Thymus (tissue), 11 donors: ENCODE measurements around the gene EIF2AK2. TPM values are rescaled to one million over a fixed set of nuclear protein-coding genes. Genes with fewer than 3 reads are reported as not detected.

Source experiments
- DNase-seq, 9 donors: peaks; one replicate each; pipeline ENCODE4 v3.0.0-alpha.2; 2013; ENCODE audit warnings: low spot score in 9 of 9, low read depth in 6 of 9, missing footprints in 1 of 9
- H3K27ac ChIP-seq, 2 donors: one replicate each; pipeline ENCODE4 v1.5.1; 2013; ENCODE audit warnings: control low read depth in 1 of 2, low read depth in 1 of 2, low read length in 1 of 2, mild to moderate bottlenecking in 1 of 2, moderate library complexity in 1 of 2
- H3K27me3 ChIP-seq, 2 donors: one replicate each; pipeline ENCODE4 v1.5.1; 2013; ENCODE audit warnings: low read length in 1 of 2; ENCODE audit not compliant: control insufficient read depth in 2 of 2, insufficient read depth in 1 of 2
- H3K36me3 ChIP-seq, 2 donors: one replicate each; pipeline ENCODE4 v1.5.1; 2013; ENCODE audit warnings: low read length in 1 of 2, mild to moderate bottlenecking in 1 of 2, moderate library complexity in 1 of 2; ENCODE audit not compliant: control insufficient read depth in 2 of 2, insufficient read depth in 2 of 2
- H3K4me1 ChIP-seq, 2 donors: one replicate each; pipeline ENCODE4 v1.5.1; 2013; ENCODE audit warnings: low read length in 2 of 2; ENCODE audit not compliant: control insufficient read depth in 2 of 2, insufficient read depth in 2 of 2
- H3K4me3 ChIP-seq, 2 donors: one replicate each; pipeline ENCODE4 v1.5.1; 2013; ENCODE audit warnings: low read length in 2 of 2, control low read depth in 1 of 2, mild to moderate bottlenecking in 1 of 2
- H3K9me3 ChIP-seq, 2 donors: one replicate each; pipeline ENCODE4 v1.5.1; 2013; ENCODE audit warnings: low read length in 1 of 2, mild to moderate bottlenecking in 1 of 2; ENCODE audit not compliant: control insufficient read depth in 2 of 2, insufficient read depth in 1 of 2
- whole genome bisulfite sequencing: extraction: QIAGEN DNeasy Blood & Tissue Kit; methylation state at CpG from one replicate; pipeline ENCODE4 v1.1.7; 2013; 5-methylcytosine and 5-hydroxymethylcytosine counted together
- polyA plus RNA-seq: library from polyadenylated mRNA; stranded (reverse); fragments of 200-250 nt; gene quantifications from one replicate; pipeline ENCODE4 v1.2.3, GENCODE V29; 2013
- total RNA-seq: library from RNA; stranded (reverse); fragments of 120-200 nt; gene quantifications from one replicate; pipeline ENCODE4 v1.2.4, GENCODE V29; 2013
- donor health status: healthy.

Gene EIF2AK2
- total and polyA plus RNA-seq, 2 donors = 9.6 to 19.9 TPM

DNA sequence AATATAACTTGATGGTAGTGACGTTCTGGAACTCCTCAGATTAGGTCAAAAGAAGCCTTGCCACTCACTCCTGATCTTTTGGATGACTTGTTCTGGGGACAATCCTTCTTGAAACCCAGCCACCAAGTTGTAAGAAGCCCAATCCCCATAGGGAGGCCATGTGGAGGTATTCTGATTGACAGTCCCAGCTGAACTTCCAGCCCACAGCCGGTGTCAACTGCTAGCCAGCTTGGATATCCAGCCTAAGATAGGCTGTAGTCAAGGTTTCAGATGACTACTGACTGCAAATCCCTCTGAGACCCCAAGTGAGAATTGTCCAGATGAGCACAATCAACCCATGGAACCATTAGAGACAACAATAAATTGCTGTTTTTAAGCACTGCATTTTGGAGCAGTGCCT is 31.4 kb downstream of the EIF2AK2 start:
- 100% methylated on average over 2 of the region's 2 CpGs for WGBS
- Histone ChIP-seq H3K36me3 (peaks cover 52 to 73% of the 10 kb centered on the region in 2 donors), H3K9me3 (no peaks in the 10 kb centered on the region), H3K4me1 (no peaks in the 10 kb centered on the region), H3K27ac (no peak overlapping the region), H3K4me3 (no peak overlapping the region), H3K27me3 (no peaks in the 10 kb centered on the region)
- DNase-seq = no peak

DNA sequence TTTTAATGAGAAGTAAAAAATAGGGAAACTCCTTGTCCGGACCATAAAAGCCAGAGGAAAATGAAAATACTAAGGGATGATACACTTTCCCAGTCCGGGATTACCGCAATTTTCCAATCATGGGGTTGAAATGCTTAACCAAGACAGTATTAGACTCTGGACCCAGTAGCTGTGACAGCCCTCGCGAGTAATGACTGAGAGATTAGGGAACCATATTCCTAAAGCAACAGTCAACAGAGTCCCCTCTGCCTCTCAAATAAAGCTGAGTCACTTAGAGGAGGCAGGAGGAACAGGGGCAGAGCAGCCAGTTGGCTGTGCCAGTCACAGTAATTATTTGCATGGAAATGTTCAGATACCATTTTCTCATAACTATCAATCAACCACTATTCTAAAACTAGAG is 37.6 kb downstream of the EIF2AK2 start:
- Histone ChIP-seq H3K4me1 (no peaks in the 10 kb centered on the region), H3K9me3 (no peaks in the 10 kb centered on the region), H3K27ac (no peak overlapping the region), H3K36me3 (peaks cover 41 to 60% of the 10 kb centered on the region in 2 donors), H3K27me3 (no peaks in the 10 kb centered on the region), H3K4me3 (no peak overlapping the region)
- WGBS = 98% methylated on average over 5 of the region's 5 CpGs
- no peak for DNase-seq

DNA sequence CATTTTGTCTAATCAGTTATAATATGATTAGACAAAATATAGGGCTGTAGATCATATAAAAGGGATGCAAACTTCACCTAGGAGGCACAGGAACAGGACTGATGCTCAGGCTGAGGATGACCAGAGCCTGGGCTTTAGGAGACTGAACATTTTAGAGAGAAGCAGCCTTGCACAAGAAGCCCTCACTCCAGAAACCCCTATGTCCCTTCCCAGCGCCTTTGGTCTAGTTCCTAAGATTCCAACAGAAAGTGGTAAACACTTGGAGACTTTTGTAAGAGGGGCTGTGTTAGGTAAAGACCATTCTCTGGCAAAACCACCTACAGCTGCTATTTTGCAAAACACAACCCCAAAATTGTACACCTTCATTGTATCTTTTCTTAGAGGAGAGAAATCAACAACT is 39.2 kb downstream of the EIF2AK2 start:
- Histone ChIP-seq H3K27ac (no peak overlapping the region), H3K27me3 (no peaks in the 10 kb centered on the region), H3K4me1 (no peaks in the 10 kb centered on the region), H3K9me3 (no peaks in the 10 kb centered on the region), H3K36me3 (peaks cover 38 to 49% of the 10 kb centered on the region in 2 donors), H3K4me3 (no peak overlapping the region)
- WGBS = 98% methylated on average over 1 of the region's 1 CpG
- no peak for DNase-seq

DNA sequence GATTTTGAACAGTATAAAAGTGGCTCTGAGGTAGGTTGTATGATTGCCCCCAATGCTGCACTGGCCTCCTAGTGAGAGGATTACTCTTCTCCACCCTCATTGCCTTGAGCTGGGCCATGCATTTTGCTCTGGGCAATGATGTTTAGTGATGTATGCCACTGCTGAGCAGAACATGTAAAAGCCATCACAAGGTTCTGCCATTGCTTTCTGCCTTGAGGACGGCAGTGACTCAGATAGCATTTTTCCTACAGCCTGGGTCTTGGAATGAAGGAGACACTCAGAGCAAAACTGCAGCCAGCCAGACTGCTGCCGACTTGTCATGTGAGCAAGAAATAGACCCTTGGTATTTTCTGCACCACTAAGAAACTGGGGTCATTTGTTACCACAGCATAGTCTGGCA is 44.8 kb downstream of the EIF2AK2 start:
- DNase-seq = no peak
- Histone ChIP-seq H3K27ac (no peak overlapping the region), H3K36me3 (peaks cover 20 to 50% of the 10 kb centered on the region in 2 donors), H3K4me3 (no peak overlapping the region), H3K27me3 (no peaks in the 10 kb centered on the region), H3K9me3 (no peaks in the 10 kb centered on the region), H3K4me1 (no peaks in the 10 kb centered on the region)
- 78% methylated on average over 2 of the region's 2 CpGs for whole genome bisulfite sequencing

DNA sequence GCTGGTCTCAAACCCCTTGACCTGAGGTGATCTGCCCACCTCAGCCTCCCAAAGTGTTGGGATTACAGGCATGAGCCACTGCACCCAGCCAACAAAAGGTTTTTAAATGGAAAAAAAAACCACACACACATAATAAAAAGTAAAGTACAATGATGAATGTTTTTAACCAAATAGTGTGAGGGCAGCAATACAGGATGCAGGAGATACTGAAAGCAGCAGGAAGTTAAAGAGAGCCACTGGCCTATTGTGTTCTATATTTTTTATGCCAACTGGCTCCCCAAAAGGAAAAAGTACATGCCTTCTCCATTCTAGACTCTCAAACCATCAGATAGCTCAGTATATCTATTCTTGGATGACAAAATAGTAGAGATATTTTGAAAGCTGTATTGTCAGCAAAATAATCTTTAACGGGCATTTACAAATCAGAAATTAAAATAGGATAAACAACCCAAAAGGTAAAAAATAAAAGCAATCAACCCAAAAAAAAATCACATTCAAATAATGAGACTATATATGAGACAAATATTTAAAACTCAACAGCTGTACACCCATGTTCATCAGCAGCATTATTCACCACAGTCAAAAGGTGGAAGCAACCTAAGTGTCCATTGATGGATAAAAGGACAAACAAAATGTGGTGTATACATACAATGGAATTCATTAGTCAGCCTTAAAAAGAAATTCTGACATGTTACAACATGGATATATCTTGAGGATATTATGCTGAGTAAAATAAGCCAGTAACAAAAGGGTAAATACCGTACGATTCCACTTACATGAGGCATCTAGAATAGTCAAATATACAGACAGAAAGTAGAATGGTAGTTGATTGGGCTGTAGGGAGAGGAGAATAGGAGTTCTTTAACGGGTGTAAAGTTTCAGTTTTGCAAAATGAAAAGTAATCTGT is 46.2 kb downstream of the EIF2AK2 start:
- no peak for DNase-seq
- Histone ChIP-seq H3K4me1 (no peaks in the 10 kb centered on the region), H3K9me3 (no peaks in the 10 kb centered on the region), H3K27ac (no peak overlapping the region), H3K4me3 (no peak overlapping the region), H3K27me3 (no peaks in the 10 kb centered on the region), H3K36me3 (peaks cover 8 to 48% of the 10 kb centered on the region in 2 donors)
- WGBS = 96% methylated on average over 4 of the region's 4 CpGs

DNA sequence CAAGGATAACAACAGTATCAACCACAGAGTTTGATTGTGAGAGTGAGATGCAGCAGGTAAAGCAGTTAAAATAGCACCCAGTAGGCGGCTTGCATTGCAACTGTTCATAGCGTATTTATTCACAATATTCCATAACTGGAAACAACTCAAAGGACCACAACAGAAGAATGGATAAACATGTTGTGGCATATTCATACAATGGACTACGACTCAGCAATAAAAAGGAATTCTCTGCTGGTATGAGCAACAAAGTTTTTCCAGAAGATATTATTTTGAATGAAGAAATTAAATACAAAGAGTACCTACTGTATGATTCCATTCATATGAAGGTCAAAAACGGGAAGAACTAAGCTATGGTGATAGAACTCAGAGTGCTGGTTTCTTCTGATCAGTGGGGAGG is 47.3 kb downstream of the EIF2AK2 start:
- Histone ChIP-seq H3K9me3 (no peaks in the 10 kb centered on the region), H3K4me1 (no peaks in the 10 kb centered on the region), H3K27me3 (no peaks in the 10 kb centered on the region), H3K36me3 (peaks cover 8 to 49% of the 10 kb centered on the region in 2 donors), H3K4me3 (no peak overlapping the region), H3K27ac (no peak overlapping the region)
- DNase-seq = no peak
- 97% methylated on average over 4 of the region's 4 CpGs for WGBS

DNA sequence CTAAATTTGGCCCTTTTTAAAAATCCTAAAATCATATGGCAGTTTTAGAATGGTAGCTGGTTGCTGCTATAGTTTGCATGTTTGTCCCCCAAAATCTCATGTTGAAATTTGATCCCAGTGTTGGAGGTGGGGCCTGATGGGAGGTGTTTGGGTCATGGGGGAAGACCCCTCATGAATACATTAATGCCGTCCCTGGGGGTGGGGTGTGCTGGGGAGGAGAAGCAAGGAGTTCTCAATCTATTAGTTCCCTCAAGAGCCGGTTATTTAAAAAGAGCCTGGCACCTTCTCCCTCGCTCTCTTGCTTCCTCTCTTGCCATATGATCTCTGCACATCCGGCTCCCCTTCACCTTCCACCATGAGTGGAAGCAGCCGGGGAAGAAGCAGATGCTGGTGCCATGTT is 51.6 kb downstream of the EIF2AK2 start:
- Histone ChIP-seq H3K9me3 (no peaks in the 10 kb centered on the region), H3K27ac (no peak overlapping the region), H3K4me3 (no peak overlapping the region), H3K4me1 (no peaks in the 10 kb centered on the region), H3K27me3 (no peaks in the 10 kb centered on the region), H3K36me3 (peaks cover 4 to 48% of the 10 kb centered on the region in 2 donors)
- WGBS = 97% methylated on average over 5 of the region's 5 CpGs
- no peak for DNase-seq

DNA sequence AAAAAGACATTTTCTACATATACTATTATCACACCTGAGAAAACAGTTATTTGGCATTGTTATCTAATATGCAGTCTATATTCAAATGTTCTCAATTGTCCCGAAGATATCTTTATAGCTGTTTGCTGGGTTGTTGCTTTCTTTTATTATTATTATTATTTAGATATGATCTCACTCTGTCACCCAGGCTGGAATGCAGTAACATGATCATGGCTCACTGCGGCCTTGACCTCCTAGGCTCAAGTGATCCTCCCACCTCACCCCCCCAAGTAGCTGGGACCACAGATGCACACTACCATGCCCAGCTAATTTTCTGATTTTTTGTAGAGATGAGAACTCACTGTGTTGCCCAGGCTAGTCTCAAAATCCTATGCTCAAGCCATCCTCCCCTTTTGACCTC is 52.6 kb downstream of the EIF2AK2 start:
- no peaks in the 10 kb centered on the region for H3K9me3 ChIP-seq
- H3K4me3 ChIP-seq = no peak overlapping the region
- DNase-seq = no peak
- peaks cover 6 to 54% of the 10 kb centered on the region in 2 donors for H3K36me3 ChIP-seq
- no peak overlapping the region for H3K27ac ChIP-seq
- no peaks in the 10 kb centered on the region for H3K4me1 ChIP-seq
- 97% methylated on average over 2 of the region's 2 CpGs for WGBS
- no peaks in the 10 kb centered on the region for H3K27me3 ChIP-seq

DNA sequence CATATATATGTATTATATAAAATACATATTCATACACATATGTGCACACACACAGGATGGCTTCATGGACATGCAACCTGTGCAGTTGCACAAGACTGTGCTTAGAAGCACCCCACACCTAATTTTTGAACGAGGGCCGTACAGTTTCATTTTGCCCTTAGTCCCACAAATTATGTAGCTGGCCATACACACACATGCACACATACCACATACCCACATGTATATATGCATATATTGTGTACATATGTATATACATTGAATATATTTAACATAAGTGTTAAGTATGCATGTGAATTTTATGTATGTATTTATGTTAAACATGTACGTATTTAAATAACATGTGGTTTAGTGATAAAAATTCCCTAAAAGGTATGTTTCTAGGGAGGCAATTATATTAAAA is 54.2 kb downstream of the EIF2AK2 start:
- H3K9me3 ChIP-seq = no peaks in the 10 kb centered on the region
- no peak overlapping the region for H3K4me3 ChIP-seq
- DNase-seq = no peak
- WGBS = 97% methylated on average over 3 of the region's 3 CpGs
- H3K27me3 ChIP-seq = no peaks in the 10 kb centered on the region
- H3K36me3 ChIP-seq = peaks cover 6 to 49% of the 10 kb centered on the region in 2 donors
- H3K27ac ChIP-seq = no peak overlapping the region
- no peaks in the 10 kb centered on the region for H3K4me1 ChIP-seq
